ENCODE results near the gene CARNS1. TPM values are rescaled to one million over a fixed set of nuclear protein-coding genes. Genes with fewer than 3 reads are reported as not detected.

The CARNS1 gene
- total and polyA plus RNA-seq, 2 of the 13 experiments (the other 11 are each of a cell fraction or from before 2014, with no cell fraction given): not detected

GRCh38 chr11:67428052-67429001 is 12.8 kb downstream of the CARNS1 start, which contains the start of gene RPS6KB2 (continued):
- TF ChIP-seq SALL1 (CRISPR knock-in tag; IDR thresholded peaks at IDR 0.05): peak; percentile 59
- TF ChIP-seq ZFP36L1 (CRISPR knock-in tag; IDR thresholded peaks at IDR 0.05): peak; percentile 87; the same call in 1 of the 2 replicates
- no peak for TF ChIP-seq ZBTB7A (CRISPR knock-in tag; IDR thresholded peaks at IDR 0.05)
- peak; percentile 96 for TF ChIP-seq KDM5A (IDR thresholded peaks at IDR 0.05; ENCODE audit: borderline replicate concordance, low read length)
- peak; percentile 94 for TF ChIP-seq MEIS2 (CRISPR knock-in tag; IDR thresholded peaks at IDR 0.05)
- TF ChIP-seq ARNTL (CRISPR knock-in tag; IDR thresholded peaks at IDR 0.05): peak; percentile 74
- TF ChIP-seq SIN3B (IDR thresholded peaks at IDR 0.05; ENCODE audit: low read length): peak; percentile 87
- no peak for TF ChIP-seq ZNF660 (CRISPR knock-in tag; IDR thresholded peaks at IDR 0.05; ENCODE audit: borderline replicate concordance, low read depth)
- peak; percentile 87 for TF ChIP-seq HOXA5 (CRISPR knock-in tag; IDR thresholded peaks at IDR 0.05)
- TF ChIP-seq ETV5 (CRISPR knock-in tag; IDR thresholded peaks at IDR 0.05; ENCODE audit: borderline replicate concordance): peak; percentile 80; the same call in 1 of the 2 replicates
- no peak for TF ChIP-seq ZNF343 (CRISPR knock-in tag; IDR thresholded peaks at IDR 0.05)
- peak; percentile 5; the same call in 1 of the 2 replicates for TF ChIP-seq ZNF329 (CRISPR knock-in tag; IDR thresholded peaks at IDR 0.05; ENCODE audit: low read depth)
- TF ChIP-seq GMEB2 (CRISPR knock-in tag; IDR thresholded peaks at IDR 0.05; ENCODE audit: low read depth): peak; percentile 58; the same call in 1 of the 2 replicates
- TF ChIP-seq ZNF709 (CRISPR knock-in tag; IDR thresholded peaks at IDR 0.05): peak; percentile 77; the same call in 1 of the 2 replicates
- TF ChIP-seq, protein P1, sequence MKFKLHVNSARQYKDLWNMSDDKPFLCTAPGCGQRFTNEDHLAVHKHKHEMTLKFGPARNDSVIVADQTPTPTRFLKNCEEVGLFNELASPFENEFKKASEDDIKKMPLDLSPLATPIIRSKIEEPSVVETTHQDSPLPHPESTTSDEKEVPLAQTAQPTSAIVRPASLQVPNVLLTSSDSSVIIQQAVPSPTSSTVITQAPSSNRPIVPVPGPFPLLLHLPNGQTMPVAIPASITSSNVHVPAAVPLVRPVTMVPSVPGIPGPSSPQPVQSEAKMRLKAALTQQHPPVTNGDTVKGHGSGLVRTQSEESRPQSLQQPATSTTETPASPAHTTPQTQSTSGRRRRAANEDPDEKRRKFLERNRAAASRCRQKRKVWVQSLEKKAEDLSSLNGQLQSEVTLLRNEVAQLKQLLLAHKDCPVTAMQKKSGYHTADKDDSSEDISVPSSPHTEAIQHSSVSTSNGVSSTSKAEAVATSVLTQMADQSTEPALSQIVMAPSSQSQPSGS (CRISPR knock-in tag; IDR thresholded peaks at IDR 0.05): peak; percentile 89
- TF ChIP-seq CAMTA2 (CRISPR knock-in tag; IDR thresholded peaks at IDR 0.05; ENCODE audit: borderline replicate concordance): 0 out of 2 replicates have a peak, but pooled peaks have one; percentile 22
- TF ChIP-seq HOXA3 (CRISPR knock-in tag; IDR thresholded peaks at IDR 0.05): peak; percentile 99
- peak; percentile 79; the same call in 1 of the 2 replicates for TF ChIP-seq MAF1 (CRISPR knock-in tag; IDR thresholded peaks at IDR 0.05; ENCODE audit: borderline replicate concordance)
- no peak for TF ChIP-seq CC2D1A (CRISPR knock-in tag; IDR thresholded peaks at IDR 0.05)
- peak; percentile 27; the same call in 1 of the 2 replicates for TF ChIP-seq SP2 (CRISPR knock-in tag; IDR thresholded peaks at IDR 0.05)
- TF ChIP-seq AHR (CRISPR knock-in tag; IDR thresholded peaks at IDR 0.05): no peak
- no peak for TF ChIP-seq ZNF703 (CRISPR knock-in tag; IDR thresholded peaks at IDR 0.05; ENCODE audit: borderline replicate concordance)
- no peak for TF ChIP-seq HMG20A (CRISPR knock-in tag; IDR thresholded peaks at IDR 0.05; ENCODE audit: borderline replicate concordance)
- 0 out of 2 replicates have a peak, but pooled peaks have one; percentile 29 for TF ChIP-seq PPARG (CRISPR knock-in tag; conservative IDR thresholded peaks at IDR 0.05)
- TF ChIP-seq ZNF788 (CRISPR knock-in tag; IDR thresholded peaks at IDR 0.05; ENCODE audit: borderline replicate concordance): peak; percentile 72
- TF ChIP-seq HIC2 (CRISPR knock-in tag; IDR thresholded peaks at IDR 0.05; ENCODE audit: low read depth): peak; percentile 38; the same call in 1 of the 2 replicates
